K562 (cell line): ENCODE results near the gene DNAI7. TPM values are rescaled to one million over a fixed set of nuclear protein-coding genes. Genes with fewer than 3 reads are reported as not detected.

Experiments used
- ATAC-seq: fragments of 200-7000 bp; cut with Tn5 transposase; 3 replicates; pipeline ENCODE4 v1.9.1; 2020; ENCODE audit warnings: moderate library complexity
- BruUV-seq: library from RNA; stranded (reverse); fragments of 400-500 nt; replicated peaks from 2 replicates; lab custom pipeline; 2021; lab: Mats Ljungman, UMichigan
- CTCF ChIA-PET: fragments of 300-600 bp; formaldehyde crosslinking; extraction: SDS; loops from one replicate; lab custom pipeline; 2021; ENCODE audit warnings: low intra/inter-chr PET ratio; lab: Yijun Ruan, JAX
- POLR2A ChIA-PET: fragments of 300-600, 350-650 bp; sonication (Branson Sonifier 250); formaldehyde crosslinking; extraction: SDS; loops from one replicate; lab custom pipeline; 2021; ENCODE audit warnings: antibody characterized with exemption, inconsistent platforms; lab: Yijun Ruan, JAX
- DNase-seq, 4 experiments: peaks; one replicate each; pipeline versions ENCODE4 v3.0.0 to v3.0.0-alpha.2; 2011 to 2018; ENCODE audit warnings: low spot score in 3 of 4, mixed read lengths in 3 of 4; ENCODE audit errors: extremely low read depth in 1 of 4
- FAIRE-seq: peaks from 2 replicates; lab custom pipeline; 2011; peaks lifted over from hg19 to GRCh38; lab: Jason Lieb, UNC
- H2AFZ ChIP-seq: 2 replicates; pipeline ENCODE4 v1.6.0; 2011; ENCODE audit warnings: low read depth, low read length, control low read depth, inconsistent platforms
- H3K27ac ChIP-seq: fragments of 200-600 bp; 3 replicates; pipeline ENCODE4 v1.8.0; 2011; ENCODE audit warnings: low read depth, mild to moderate bottlenecking, control low read depth, inconsistent platforms, low read length, moderate library complexity, mixed read lengths; ENCODE audit errors: extremely low read depth
- H3K27me3 ChIP-seq, 2 experiments: fragments of 300-600 bp in 1 of 2; 2 replicates in 1 of 2; 3 replicates in 1 of 2; pipeline versions ENCODE4 v1.6.0 to v1.8.0; 2011; ENCODE audit warnings: inconsistent platforms in 2 of 2, low read length in 2 of 2, mild to moderate bottlenecking in 1 of 2, mixed read lengths in 1 of 2, moderate library complexity in 1 of 2; ENCODE audit not compliant: control insufficient read depth in 2 of 2, insufficient read depth in 2 of 2
- H3K36me3 ChIP-seq: fragments of 300-600 bp; 3 replicates; pipeline ENCODE4 v1.8.0; 2011; ENCODE audit warnings: mild to moderate bottlenecking, low read length, inconsistent platforms; ENCODE audit not compliant: control insufficient read depth, insufficient read depth
- H3K4me1 ChIP-seq, 2 experiments: fragments of 200-600 bp in 1 of 2; replicated peaks in 1 of 2; 2 replicates in 1 of 2; 3 replicates in 1 of 2; pipeline versions ENCODE4 v1.5.1 to v1.8.0; 2011; ENCODE audit warnings: inconsistent platforms in 2 of 2, low read length in 2 of 2, mild to moderate bottlenecking in 1 of 2, mixed read lengths in 1 of 2, moderate library complexity in 1 of 2; ENCODE audit not compliant: control insufficient read depth in 2 of 2, insufficient read depth in 2 of 2
- H3K4me2 ChIP-seq: 2 replicates; pipeline ENCODE4 v1.6.1; 2011; ENCODE audit warnings: low read length, control low read depth, inconsistent platforms, mixed read lengths; ENCODE audit not compliant: insufficient read depth
- H3K4me3 ChIP-seq: fragments of 200-600 bp; sonication (generic), shearing (Covaris generic); 2 replicates; pipeline ENCODE4 v1.5.1; 2016; ENCODE audit warnings: control low read depth, inconsistent platforms
- H3K79me2 ChIP-seq: fragments of 200-600 bp; 3 replicates; pipeline ENCODE4 v1.8.0; 2011; ENCODE audit warnings: low read length, inconsistent platforms; ENCODE audit not compliant: control insufficient read depth, insufficient read depth
- H3K9ac ChIP-seq, 2 experiments: 2 replicates each; pipeline versions ENCODE4 v1.6.0 to v1.6.1; 2011; ENCODE audit warnings: low read depth in 2 of 2, low read length in 2 of 2, control low read depth in 1 of 2, inconsistent platforms in 1 of 2, mild to moderate bottlenecking in 1 of 2, mixed read lengths in 1 of 2; ENCODE audit not compliant: insufficient read depth in 1 of 2
- H3K9me1 ChIP-seq: one replicate; pipeline ENCODE4 v1.6.0; 2011; ENCODE audit warnings: inconsistent platforms, mild to moderate bottlenecking, low read length, moderate library complexity; ENCODE audit not compliant: control insufficient read depth, insufficient read depth
- H3K9me3 ChIP-seq: replicated peaks from 2 replicates; pipeline ENCODE4 v1.5.1; 2011; ENCODE audit warnings: low read depth, low read length, inconsistent platforms; ENCODE audit not compliant: control insufficient read depth, insufficient read depth
- H4K20me1 ChIP-seq: replicated peaks from 2 replicates; pipeline ENCODE4 v1.6.1; 2011; ENCODE audit warnings: low read length, inconsistent platforms, mixed read lengths; ENCODE audit not compliant: control insufficient read depth, insufficient read depth
- E2F6 ChIP-seq, 2 experiments: IDR thresholded peaks; 2 replicates each; pipeline ENCODE4 v1.6.1; 2011; ENCODE audit warnings: borderline replicate concordance in 1 of 2, control low read depth in 1 of 2, low read depth in 1 of 2, low read length in 1 of 2, mild to moderate bottlenecking in 1 of 2, mixed read lengths in 1 of 2, moderate library complexity in 1 of 2; ENCODE audit not compliant: insufficient read depth in 1 of 2, insufficient read length in 1 of 2, poor library complexity in 1 of 2, severe bottlenecking in 1 of 2; ENCODE audit errors: extremely low read depth in 1 of 2
- ETV1 ChIP-seq: fragments of 450-650 bp; conservative IDR thresholded peaks from 2 replicates; pipeline ENCODE4 v1.6.1; 2016; ENCODE audit warnings: missing genetic modification characterization, control low read depth, low read depth, missing compliant biosample characterization
- GTF2E2 ChIP-seq: fragments of 200-800 bp; sonication (Bioruptor generic); IDR thresholded peaks from 2 replicates; pipeline ENCODE4 v1.6.1; 2016; ENCODE audit warnings: missing genetic modification characterization, missing compliant biosample characterization
- HMGN3 ChIP-seq: IDR thresholded peaks from 2 replicates; pipeline ENCODE4 v1.6.1; 2011; ENCODE audit warnings: borderline replicate concordance, low read depth, mild to moderate bottlenecking, mixed read lengths, low read length; ENCODE audit not compliant: insufficient read length; ENCODE audit errors: extremely low read depth
- HNRNPL ChIP-seq: fragments of 200-400 bp; formaldehyde crosslinking; IDR thresholded peaks from 2 replicates; pipeline ENCODE4 v1.6.1; 2017; ENCODE audit warnings: low read depth, mild to moderate bottlenecking, low read length
- PYGO2 ChIP-seq: fragments of 450-650 bp; IDR thresholded peaks from 2 replicates; pipeline ENCODE4 v1.6.1; 2016; ENCODE audit warnings: mild to moderate bottlenecking, missing genetic modification characterization, moderate library complexity, missing compliant biosample characterization
- ZFX ChIP-seq: sonication (generic); formaldehyde crosslinking; IDR thresholded peaks from 2 replicates; pipeline ENCODE4 v1.8.0; 2022; ENCODE audit warnings: mild to moderate bottlenecking, missing genetic modification reagents, moderate library complexity
- ZNF23 ChIP-seq: fragments of 250-450 bp; sonication (Bioruptor Pico); IDR thresholded peaks from 2 replicates; pipeline ENCODE4 v1.4.0; 2020; ENCODE audit warnings: mild to moderate bottlenecking
- ZNF444 ChIP-seq: fragments of 250-450 bp; sonication (Bioruptor Pico); IDR thresholded peaks from 2 replicates; pipeline ENCODE4 v1.4.0; 2020; ENCODE audit warnings: mild to moderate bottlenecking, moderate library complexity
- ZNF445 ChIP-seq: fragments of 250-450 bp; sonication (Bioruptor Pico); IDR thresholded peaks from 2 replicates; pipeline ENCODE4 v1.4.0; 2020; ENCODE audit warnings: low read depth, mild to moderate bottlenecking, moderate library complexity
- ZNF696 ChIP-seq: fragments of 250-450 bp; sonication (Bioruptor Pico); conservative IDR thresholded peaks from 2 replicates; pipeline ENCODE4 v1.4.0; 2020; ENCODE audit warnings: mild to moderate bottlenecking, moderate library complexity
- WGBS: fragments of 100-300 bp; shearing (Covaris generic); methylation state at CpG from one replicate; pipeline ENCODE4 v1.1.6; 2016; ENCODE audit warnings: low coverage, mixed read lengths; ENCODE audit not compliant: insufficient coverage; ENCODE audit errors: missing lambda C conversion rate; 5-methylcytosine and 5-hydroxymethylcytosine counted together
- in situ Hi-C: fragments of 300-500 bp; cut with MboI; formaldehyde crosslinking; loops from 4 replicates; pipeline ENCODE4 v1.15.0; 2018; ENCODE audit warnings: inconsistent platforms, mixed read lengths
- intact Hi-C: fragments of 100-400 bp; cut with micrococcal nuclease; formaldehyde crosslinking; loops from 2 replicates; pipeline ENCODE4 v1.14.2; 2022
- polyA plus RNA-seq, 8 experiments: library from polyadenylated mRNA; depleted of rRNA in 4 of 8; stranded (reverse) in 5 of 8; unstranded in 3 of 8; fragments of >200 nt; fragmentation: Nextera tagmentation in 2 of 8; fragmentation: Illumina TruSeq in 1 of 8; extraction: Ambion mirVana in 2 of 8; extraction: Trizol in 1 of 8; gene quantifications; 2 replicates each; pipeline versions ENCODE4 v1.2.1 to v1.2.3, GENCODE V29; 2011 to 2014; ENCODE audit warnings: inconsistent platforms in 1 of 8, missing spikeins in 1 of 8
- total RNA-seq, 7 experiments: library from RNA; depleted of rRNA in 6 of 7; stranded (reverse); fragments of >200 nt in 6 of 7; fragmentation: Illumina TruSeq in 2 of 7; extraction: Trizol in 2 of 7; gene quantifications; 2 replicates each; pipeline versions ENCODE4 v1.2.1 to v1.2.3, GENCODE V29; 2011 to 2021; ENCODE audit warnings: low replicate concordance in 1 of 7
- TF ChIP-seq, protein P1 (sequence below), 3 experiments: IDR thresholded peaks in 2 of 3; conservative IDR thresholded peaks in 1 of 3; 2 replicates each; pipeline ENCODE4 v1.5.1; 2011 to 2012; ENCODE audit warnings: low read length in 3 of 3, mild to moderate bottlenecking in 3 of 3, control low read depth in 2 of 3, improper control_type of control experiment in 1 of 3, inconsistent platforms in 1 of 3, low read depth in 1 of 3, mixed read lengths in 1 of 3, moderate library complexity in 1 of 3; ENCODE audit not compliant: insufficient read depth in 2 of 3
- TF ChIP-seq, protein P2 (sequence below): fragments of 450-650 bp; IDR thresholded peaks from one replicate; pipeline ENCODE4 v1.6.1; 2018; ENCODE audit warnings: mild to moderate bottlenecking, moderate library complexity; ENCODE audit not compliant: partially characterized antibody
- TF ChIP-seq, protein P3 (sequence below): fragments of 250-450 bp; sonication (Bioruptor Pico); IDR thresholded peaks from 2 replicates; pipeline ENCODE4 v1.4.0; 2020; ENCODE audit warnings: borderline replicate concordance

The DNAI7 gene
- total and polyA plus RNA-seq, 9 of the 15 experiments (the other 6 are each of a cell fraction or from before 2014, with no cell fraction given) = 0.06 to 0.76 (median 0.17) TPM; not detected in 1

DNA sequence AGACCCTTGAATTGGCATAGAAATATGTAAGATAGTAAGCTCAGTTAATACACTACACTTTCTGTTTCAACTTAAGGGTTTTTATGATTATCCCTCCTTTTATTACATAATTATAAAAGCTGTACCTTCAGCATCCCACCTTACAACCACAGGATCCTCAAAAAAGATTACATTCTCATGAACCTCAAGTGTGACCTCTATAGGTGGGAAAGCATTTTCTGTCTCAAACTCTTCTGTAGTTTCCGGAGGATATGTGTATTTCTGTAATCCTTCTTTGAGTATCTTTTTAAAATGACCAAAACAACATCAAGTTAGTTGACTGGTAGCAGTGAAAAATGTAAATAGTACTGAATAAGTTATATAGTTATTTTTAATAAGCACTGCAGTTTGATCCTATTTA is 75.9 kb downstream of the DNAI7 start (continued):
- TF ChIP-seq ZNF444 (CRISPR knock-in tag) = no peak
- TF ChIP-seq HNRNPL = no peak
- TF ChIP-seq, protein P1, sequence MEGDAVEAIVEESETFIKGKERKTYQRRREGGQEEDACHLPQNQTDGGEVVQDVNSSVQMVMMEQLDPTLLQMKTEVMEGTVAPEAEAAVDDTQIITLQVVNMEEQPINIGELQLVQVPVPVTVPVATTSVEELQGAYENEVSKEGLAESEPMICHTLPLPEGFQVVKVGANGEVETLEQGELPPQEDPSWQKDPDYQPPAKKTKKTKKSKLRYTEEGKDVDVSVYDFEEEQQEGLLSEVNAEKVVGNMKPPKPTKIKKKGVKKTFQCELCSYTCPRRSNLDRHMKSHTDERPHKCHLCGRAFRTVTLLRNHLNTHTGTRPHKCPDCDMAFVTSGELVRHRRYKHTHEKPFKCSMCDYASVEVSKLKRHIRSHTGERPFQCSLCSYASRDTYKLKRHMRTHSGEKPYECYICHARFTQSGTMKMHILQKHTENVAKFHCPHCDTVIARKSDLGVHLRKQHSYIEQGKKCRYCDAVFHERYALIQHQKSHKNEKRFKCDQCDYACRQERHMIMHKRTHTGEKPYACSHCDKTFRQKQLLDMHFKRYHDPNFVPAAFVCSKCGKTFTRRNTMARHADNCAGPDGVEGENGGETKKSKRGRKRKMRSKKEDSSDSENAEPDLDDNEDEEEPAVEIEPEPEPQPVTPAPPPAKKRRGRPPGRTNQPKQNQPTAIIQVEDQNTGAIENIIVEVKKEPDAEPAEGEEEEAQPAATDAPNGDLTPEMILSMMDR (IDR thresholded peaks at IDR 0.05 in 2 of 3, conservative IDR thresholded peaks at IDR 0.05 in 1 of 3; ENCODE audit: insufficient read depth in 2 of 3, low read depth in 1 of 3, low read length in 3 of 3) = peak in 1 of 3 experiments; percentile 37; a peak in 2 of 6 replicates
- no peak for TF ChIP-seq ZNF696 (CRISPR knock-in tag)

GRCh38 chr12:25115677-25116076 is 79.3 kb downstream of the DNAI7 start:
- ChIA-PET CTCF (no interaction called here), POLR2A (interaction anchor here (0.7 kb wide), 1 partner anchor 264 kb away, joined by 3 read pairs; no protein-coding TSS in a partner anchor)
- Histone ChIP-seq H3K36me3 (no peaks in the 10 kb centered on the region), H3K4me1 (no peaks in the 10 kb centered on the region), H2AFZ (no peak overlapping the region), H3K9me3 (no peaks in the 10 kb centered on the region), H3K27ac (no peak overlapping the region), H3K9me1 (no peaks in the 10 kb centered on the region), H3K79me2 (no peaks in the 10 kb centered on the region), H3K4me3 (no peak overlapping the region), H3K27me3 (no peaks in the 10 kb centered on the region; a peak in 1 of 5 replicates), H3K9ac (no peak overlapping the region), H4K20me1 (no peaks in the 10 kb centered on the region), H3K4me2 (no peak overlapping the region)
- BruUV-seq = no TSS peak
- 7% methylated on average over 2 of the region's 2 CpGs for WGBS
- intact Hi-C loops = loop anchor here (10.0 kb wide), 1 partner anchor 61 kb away; a partner anchor contains a TSS
- no peak for FAIRE-seq
- in situ Hi-C loops = loop anchor here (10.0 kb wide), 1 partner anchor 131 kb away; no protein-coding TSS in a partner anchor
- no peak for ATAC-seq
- no peak for DNase-seq
- TF ChIP-seq GTF2E2 (tag) (no peak), ZNF445 (CRISPR knock-in tag) (no peak), PYGO2 (tag) (no peak), HMGN3 (no peak), E2F6 (IDR thresholded peaks at IDR 0.05; ENCODE audit: borderline replicate concordance in 1 of 2, extremely low read depth in 1 of 2, insufficient read depth in 1 of 2, insufficient read length in 1 of 2, low read depth in 1 of 2, low read length in 1 of 2, poor library complexity in 1 of 2, severe bottlenecking in 1 of 2) (no peak), ETV1 (tag) (no peak), ZFX (CRISPR knock-in tag) (no peak), ZNF23 (CRISPR knock-in tag) (no peak)
- TF ChIP-seq, protein P2, sequence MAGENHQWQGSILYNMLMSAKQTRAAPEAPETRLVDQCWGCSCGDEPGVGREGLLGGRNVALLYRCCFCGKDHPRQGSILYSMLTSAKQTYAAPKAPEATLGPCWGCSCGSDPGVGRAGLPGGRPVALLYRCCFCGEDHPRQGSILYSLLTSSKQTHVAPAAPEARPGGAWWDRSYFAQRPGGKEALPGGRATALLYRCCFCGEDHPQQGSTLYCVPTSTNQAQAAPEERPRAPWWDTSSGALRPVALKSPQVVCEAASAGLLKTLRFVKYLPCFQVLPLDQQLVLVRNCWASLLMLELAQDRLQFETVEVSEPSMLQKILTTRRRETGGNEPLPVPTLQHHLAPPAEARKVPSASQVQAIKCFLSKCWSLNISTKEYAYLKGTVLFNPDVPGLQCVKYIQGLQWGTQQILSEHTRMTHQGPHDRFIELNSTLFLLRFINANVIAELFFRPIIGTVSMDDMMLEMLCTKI = no peak
- TF ChIP-seq, protein P3, sequence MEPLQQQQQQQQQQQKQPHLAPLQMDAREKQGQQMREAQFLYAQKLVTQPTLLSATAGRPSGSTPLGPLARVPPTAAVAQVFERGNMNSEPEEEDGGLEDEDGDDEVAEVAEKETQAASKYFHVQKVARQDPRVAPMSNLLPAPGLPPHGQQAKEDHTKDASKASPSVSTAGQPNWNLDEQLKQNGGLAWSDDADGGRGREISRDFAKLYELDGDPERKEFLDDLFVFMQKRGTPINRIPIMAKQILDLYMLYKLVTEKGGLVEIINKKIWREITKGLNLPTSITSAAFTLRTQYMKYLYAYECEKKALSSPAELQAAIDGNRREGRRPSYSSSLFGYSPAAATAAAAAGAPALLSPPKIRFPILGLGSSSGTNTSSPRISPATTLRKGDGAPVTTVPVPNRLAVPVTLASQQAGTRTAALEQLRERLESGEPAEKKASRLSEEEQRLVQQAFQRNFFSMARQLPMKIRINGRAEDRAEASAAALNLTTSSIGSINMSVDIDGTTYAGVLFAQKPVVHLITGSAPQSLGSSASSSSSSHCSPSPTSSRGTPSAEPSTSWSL = no peak
